SU-DHL-6 (cell line): ENCODE measurements around the gene POGLUT3.

ENCODE experiments used
- EZH2phosphoT487 ChIP-seq: fragments of 200-600 bp; sonication (generic), shearing (Covaris generic); conservative IDR thresholded peaks from 2 replicates; pipeline ENCODE4 v1.6.1; 2018; ENCODE audit warnings: mild to moderate bottlenecking, antibody characterized with exemption, low read length, moderate library complexity, mixed read lengths
- TF ChIP-seq, protein P1 (sequence below): fragments of 200-600 bp; sonication (generic); IDR thresholded peaks from one replicate; pipeline ENCODE4 v1.5.1; 2017; ENCODE audit warnings: antibody characterized with exemption, mild to moderate bottlenecking, low read length, moderate library complexity; ENCODE audit not compliant: insufficient read depth, poor library complexity, severe bottlenecking

- TF ChIP-seq, protein P1, sequence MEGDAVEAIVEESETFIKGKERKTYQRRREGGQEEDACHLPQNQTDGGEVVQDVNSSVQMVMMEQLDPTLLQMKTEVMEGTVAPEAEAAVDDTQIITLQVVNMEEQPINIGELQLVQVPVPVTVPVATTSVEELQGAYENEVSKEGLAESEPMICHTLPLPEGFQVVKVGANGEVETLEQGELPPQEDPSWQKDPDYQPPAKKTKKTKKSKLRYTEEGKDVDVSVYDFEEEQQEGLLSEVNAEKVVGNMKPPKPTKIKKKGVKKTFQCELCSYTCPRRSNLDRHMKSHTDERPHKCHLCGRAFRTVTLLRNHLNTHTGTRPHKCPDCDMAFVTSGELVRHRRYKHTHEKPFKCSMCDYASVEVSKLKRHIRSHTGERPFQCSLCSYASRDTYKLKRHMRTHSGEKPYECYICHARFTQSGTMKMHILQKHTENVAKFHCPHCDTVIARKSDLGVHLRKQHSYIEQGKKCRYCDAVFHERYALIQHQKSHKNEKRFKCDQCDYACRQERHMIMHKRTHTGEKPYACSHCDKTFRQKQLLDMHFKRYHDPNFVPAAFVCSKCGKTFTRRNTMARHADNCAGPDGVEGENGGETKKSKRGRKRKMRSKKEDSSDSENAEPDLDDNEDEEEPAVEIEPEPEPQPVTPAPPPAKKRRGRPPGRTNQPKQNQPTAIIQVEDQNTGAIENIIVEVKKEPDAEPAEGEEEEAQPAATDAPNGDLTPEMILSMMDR, result no peak
- no peak for TF ChIP-seq EZH2phosphoT487
Observed at GRCh38 chr11:108536783-108537182, 38.6 kb upstream of the POGLUT3 start.
